Astrocyte of the hippocampus (primary cell): ENCODE results near the gene S1PR4.
"Not testable (repeated sequence)": the region's sequence is repeated elsewhere in the genome, so short reads cannot be mapped to it uniquely, and the experiment has no call there.

Source experiments
- DNase-seq: peaks from one replicate; pipeline ENCODE4 v3.0.0; 2011; ENCODE audit warnings: low read depth, low spot score

The S1PR4 gene

GRCh38 chr19:3151563-3152418 is 26.8 kb upstream of the S1PR4 start:
- no peak for DNase-seq

GRCh38 chr19:3152419-3152780 is 26.2 kb upstream of the S1PR4 start:
- no peak for DNase-seq

- DNase-seq = no peak
Observed at GRCh38 chr19:3153286-3154230, 25.0 kb upstream of the S1PR4 start.

GRCh38 chr19:3154447-3154846 is 24.1 kb upstream of the S1PR4 start:
- not testable (repeated sequence) for DNase-seq

- DNase-seq = peak; percentile 83
Observed at GRCh38 chr19:3154957-3155736, 23.4 kb upstream of the S1PR4 start.

- no peak for DNase-seq
Observed at GRCh38 chr19:3157096-3157845, 21.3 kb upstream of the S1PR4 start.

GRCh38 chr19:3159565-3159964 is 19.0 kb upstream of the S1PR4 start:
- DNase-seq = no peak

GRCh38 chr19:3160219-3160618 is 18.4 kb upstream of the S1PR4 start:
- no peak for DNase-seq

- DNase-seq = no peak
Observed at GRCh38 chr19:3161453-3161852, 17.1 kb upstream of the S1PR4 start.

- peak; percentile 25 for DNase-seq
Observed at GRCh38 chr19:3162418-3163229, 15.9 kb upstream of the S1PR4 start.

- DNase-seq = peak; percentile 78
Observed at GRCh38 chr19:3163230-3163886, 15.2 kb upstream of the S1PR4 start.

- no peak for DNase-seq
Observed at GRCh38 chr19:3163943-3164342, 14.6 kb upstream of the S1PR4 start.

GRCh38 chr19:3167533-3168272 is 10.9 kb upstream of the S1PR4 start:
- no peak for DNase-seq

- no peak for DNase-seq
Observed at GRCh38 chr19:3171894-3172672, 6.5 kb upstream of the S1PR4 start.

GRCh38 chr19:3172673-3173000 is 5.9 kb upstream of the S1PR4 start:
- not testable (repeated sequence) for DNase-seq

- peak; percentile 74 for DNase-seq
Observed at GRCh38 chr19:3175781-3176714, 2.5 kb upstream of the S1PR4 start.
